Stimulated activated CD8-positive, alpha-beta memory T cell treated with anti-CD3 and anti-CD28 coated beads, Interleukin-2, amount 100 ng/mL, for 48 hours (primary cell): Measurements from ENCODE around the gene DPEP2.
"Not testable (repeated sequence)": the region's sequence is repeated elsewhere in the genome, so short reads cannot be mapped to it uniquely, and the experiment has no call there.

ENCODE experiments used
- DNase-seq, 2 donors: peaks; one replicate each; pipeline ENCODE4 v3.0.0-alpha.2; 2020; ENCODE audit warnings: low read depth in 2 of 2

Gene DPEP2

GRCh38 chr16:67975321-67976105 lies 23.8 kb downstream of the DPEP2 start:
- DNase-seq: no peak

GRCh38 chr16:67972285-67972684 lies 27.0 kb downstream of the DPEP2 start:
- not testable (repeated sequence) for DNase-seq

- DNase-seq: no peak
These were observed 28.2 kb downstream of the DPEP2 start for GRCh38 chr16:67971111-67971510.

GRCh38 chr16:67969254-67970039 lies 29.8 kb downstream of the DPEP2 start:
- no peak for DNase-seq

- DNase-seq: peak; percentile 86 to 90
These were observed 30.7 kb downstream of the DPEP2 start, which contains the start of gene SLC12A4 for GRCh38 chr16:67968400-67969253. Gene SLC12A4, minus strand, starts transcription at chr16:67968637. Its CDS starts 84 bp downstream, at chr16:67968553.

- DNase-seq: peak in 1 of 2 donors; percentile 20
These were observed 31.3 kb downstream of the DPEP2 start for GRCh38 chr16:67967958-67968399.

GRCh38 chr16:67967183-67967957 lies 31.9 kb downstream of the DPEP2 start:
- DNase-seq: peak in 1 of 2 donors; percentile 23

- no peak for DNase-seq
These were observed 32.6 kb downstream of the DPEP2 start for GRCh38 chr16:67966549-67967182.

GRCh38 chr16:67965668-67966548 lies 33.4 kb downstream of the DPEP2 start:
- no peak for DNase-seq

GRCh38 chr16:67964477-67965131 lies 34.7 kb downstream of the DPEP2 start:
- no peak for DNase-seq

- DNase-seq: no peak
These were observed 35.5 kb downstream of the DPEP2 start for GRCh38 chr16:67963662-67964321.

GRCh38 chr16:67963292-67963661 lies 36.0 kb downstream of the DPEP2 start:
- no peak for DNase-seq

- no peak for DNase-seq
These were observed 37.1 kb downstream of the DPEP2 start for GRCh38 chr16:67962135-67962534.

- DNase-seq: no peak
These were observed 37.7 kb downstream of the DPEP2 start for GRCh38 chr16:67961551-67961957.

GRCh38 chr16:67959536-67960329 lies 39.6 kb downstream of the DPEP2 start:
- DNase-seq: no peak

GRCh38 chr16:67957622-67958021 lies 41.7 kb downstream of the DPEP2 start:
- no peak for DNase-seq

- DNase-seq: no peak
These were observed 44.7 kb downstream of the DPEP2 start for GRCh38 chr16:67954421-67955196.
